ENCODE measurements around the gene CBFA2T3.

Gene CBFA2T3

DNA sequence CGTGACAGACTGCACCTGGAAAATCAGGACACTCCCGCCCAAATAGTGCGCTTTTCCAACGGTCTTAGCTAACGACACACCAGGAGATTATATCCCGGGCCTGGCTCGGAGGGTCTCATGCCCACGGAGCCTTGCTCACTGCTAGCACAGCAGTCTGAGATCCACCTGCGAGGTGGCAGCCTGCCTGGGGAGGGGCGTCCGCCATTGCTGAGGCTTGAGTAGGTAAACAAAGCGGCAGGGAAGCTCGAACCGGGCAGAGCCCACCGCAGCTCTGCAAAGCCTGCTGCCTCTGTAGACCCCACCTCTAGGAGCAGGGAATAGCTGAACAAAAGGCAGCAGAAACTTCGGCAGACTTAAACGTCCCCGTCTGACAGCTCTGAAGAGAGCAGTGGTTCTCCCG is 125.4 kb downstream of the CBFA2T3 start:
- DNase-seq: no peak

DNA sequence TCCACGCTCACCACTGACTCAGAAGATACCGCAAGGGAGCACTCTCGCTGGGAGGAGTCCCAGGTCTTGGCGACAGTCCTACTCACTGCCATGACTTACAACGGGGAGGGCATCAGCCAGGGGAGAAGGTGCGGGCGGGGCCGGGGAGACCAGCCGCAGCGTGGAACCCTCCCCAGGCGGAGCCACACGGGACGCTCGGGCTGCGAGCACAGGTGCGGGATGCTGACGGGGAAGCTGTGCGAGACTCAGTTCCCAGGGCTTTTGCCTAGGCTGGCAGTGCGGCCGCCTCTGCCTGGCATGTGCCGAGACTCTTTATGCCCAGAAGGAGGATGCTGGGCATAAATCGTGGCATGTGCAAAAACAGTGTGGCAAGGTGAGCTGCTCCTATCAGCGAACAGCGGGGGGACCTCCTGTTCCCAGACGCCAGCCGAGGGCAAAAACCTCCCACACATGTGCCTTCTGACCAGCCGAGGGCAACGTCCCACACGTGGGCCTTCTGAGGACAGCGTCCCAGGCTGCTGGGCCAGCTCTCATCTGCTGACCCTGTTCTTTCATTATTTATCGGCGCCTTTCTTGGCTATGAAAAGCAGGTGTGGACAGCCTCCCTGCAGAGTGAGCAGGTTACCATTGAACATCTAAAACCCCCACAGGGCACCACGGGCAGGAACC is 126.3 kb downstream of the CBFA2T3 start:
- DNase-seq: no peak

DNA sequence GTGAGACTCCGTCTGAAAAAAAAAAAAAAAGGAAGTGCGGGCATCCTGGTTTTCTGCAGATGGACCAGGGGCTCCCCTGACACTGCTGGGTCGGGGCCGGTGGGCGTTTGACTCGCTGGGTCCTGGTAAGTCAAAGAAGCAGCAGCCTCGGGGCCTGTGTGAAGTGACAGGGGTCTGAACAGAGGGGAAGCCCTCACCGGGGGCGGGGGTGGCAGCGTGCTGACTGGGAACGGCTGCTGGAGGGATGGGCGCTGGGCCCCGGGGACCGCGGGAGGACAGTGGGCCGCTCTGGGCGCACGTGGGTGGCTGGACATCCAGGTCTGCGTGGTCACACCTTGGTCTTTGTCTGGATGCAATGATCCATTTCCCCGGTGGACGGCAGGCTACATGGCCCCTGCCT is 128.4 kb downstream of the CBFA2T3 start:
- no peak for DNase-seq

DNA sequence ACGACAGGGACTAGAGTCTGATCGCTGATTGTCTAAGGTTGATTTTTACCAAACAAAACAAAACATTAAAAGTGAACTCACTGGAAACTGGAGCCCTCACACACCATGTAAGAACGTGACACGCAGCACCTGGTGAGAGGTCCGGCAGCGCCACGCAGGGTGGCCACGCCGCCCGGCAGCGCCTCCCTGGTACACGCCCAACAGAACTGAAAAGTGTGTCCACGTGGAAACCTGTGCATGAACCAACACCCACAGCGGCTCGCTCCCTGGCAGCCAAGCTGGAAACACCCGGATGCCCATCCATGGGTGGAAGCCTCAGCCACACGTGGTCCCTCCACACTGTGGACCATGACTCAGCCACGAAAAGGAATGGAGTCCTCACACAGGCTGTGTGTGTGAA is 129.4 kb downstream of the CBFA2T3 start:
- no peak for DNase-seq

DNA sequence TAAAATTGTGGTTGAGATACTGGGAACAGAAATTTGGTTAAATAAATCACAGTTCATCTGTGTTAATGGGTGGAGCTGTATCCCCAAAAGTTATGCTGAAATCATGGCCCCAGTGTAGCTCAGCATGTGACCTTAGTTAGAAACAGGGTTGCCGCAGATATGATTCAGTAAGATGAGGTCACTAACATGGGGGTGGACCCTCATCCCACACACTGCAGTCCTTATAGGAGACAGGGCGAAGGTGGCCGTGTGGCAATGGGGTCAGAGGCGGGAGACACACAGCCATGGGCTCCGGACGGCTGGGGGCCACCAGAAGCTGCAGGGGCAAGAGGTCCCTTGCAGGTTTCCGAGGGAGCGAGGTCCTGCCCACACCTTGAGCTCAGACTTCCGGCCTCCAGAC is 130.9 kb downstream of the CBFA2T3 start:
- DNase-seq: no peak

DNA sequence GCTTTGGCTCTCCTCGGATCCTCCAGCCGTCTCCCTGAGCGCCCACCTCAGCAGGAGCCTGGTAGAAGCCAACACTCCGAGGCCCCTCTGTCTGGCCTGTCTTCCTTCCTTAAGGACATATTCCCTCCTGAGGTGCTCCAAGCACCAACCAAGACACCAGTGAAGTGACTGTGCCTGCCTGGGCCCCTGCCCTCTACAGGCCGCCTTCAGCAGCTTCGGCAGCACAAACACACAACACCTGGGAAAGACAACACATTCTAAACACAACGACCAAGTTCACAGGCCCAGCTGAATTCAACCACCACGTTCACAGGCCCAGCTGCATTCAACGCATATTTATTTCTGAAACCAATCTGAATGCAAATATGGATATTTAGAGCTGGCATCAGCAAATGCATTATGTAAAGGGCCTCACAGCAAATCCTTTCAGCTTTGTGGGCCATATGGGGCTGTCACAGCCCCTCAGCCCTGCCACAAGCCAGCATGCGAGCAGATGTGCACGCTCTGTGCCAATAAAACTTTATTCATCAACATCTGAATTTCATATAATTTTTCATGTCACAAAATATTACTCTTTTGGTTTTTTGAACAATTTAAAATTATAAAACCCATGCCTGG is 132.5 kb downstream of the CBFA2T3 start:
- DNase-seq: no peak

DNA sequence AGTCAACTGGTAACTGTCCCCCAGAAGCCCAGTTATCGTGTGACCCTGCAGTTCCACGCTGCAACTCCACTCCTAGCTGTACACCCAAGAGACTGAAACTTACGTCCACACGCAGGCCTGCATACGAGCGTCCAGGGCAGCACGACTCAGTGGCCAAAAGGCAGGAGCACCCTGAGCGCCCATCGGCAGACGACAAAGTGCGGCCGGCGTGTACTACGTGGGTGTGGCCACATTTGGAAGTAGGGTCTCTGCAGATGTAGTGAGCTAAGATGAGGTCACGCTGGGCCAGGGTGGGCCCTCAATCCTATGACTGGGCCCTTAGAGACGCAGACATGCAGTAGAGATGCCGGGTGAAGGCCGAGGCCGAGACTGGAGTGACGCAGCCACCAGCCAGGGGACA is 133.8 kb downstream of the CBFA2T3 start:
- DNase-seq: no peak

DNA sequence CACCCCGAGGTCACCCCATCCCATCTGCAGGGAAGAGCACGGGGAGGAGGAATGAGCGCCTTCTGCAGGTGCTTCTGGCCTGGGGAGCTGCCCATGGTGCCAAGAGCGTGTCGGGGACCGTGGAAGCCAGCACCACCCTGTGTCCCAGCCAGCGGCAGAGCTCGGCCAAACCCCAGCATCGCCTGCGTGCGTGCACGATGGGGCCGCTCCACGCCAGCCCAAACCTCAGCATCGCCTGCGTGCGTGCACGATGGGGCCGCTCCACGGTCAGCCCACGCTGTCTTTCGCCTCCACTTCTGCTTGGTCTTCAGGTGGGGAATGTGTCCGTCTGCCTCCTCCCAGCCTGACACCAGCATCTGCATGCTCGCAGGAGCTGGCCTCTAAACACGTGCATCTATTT is 134.2 kb downstream of the CBFA2T3 start:
- no peak for DNase-seq

DNA sequence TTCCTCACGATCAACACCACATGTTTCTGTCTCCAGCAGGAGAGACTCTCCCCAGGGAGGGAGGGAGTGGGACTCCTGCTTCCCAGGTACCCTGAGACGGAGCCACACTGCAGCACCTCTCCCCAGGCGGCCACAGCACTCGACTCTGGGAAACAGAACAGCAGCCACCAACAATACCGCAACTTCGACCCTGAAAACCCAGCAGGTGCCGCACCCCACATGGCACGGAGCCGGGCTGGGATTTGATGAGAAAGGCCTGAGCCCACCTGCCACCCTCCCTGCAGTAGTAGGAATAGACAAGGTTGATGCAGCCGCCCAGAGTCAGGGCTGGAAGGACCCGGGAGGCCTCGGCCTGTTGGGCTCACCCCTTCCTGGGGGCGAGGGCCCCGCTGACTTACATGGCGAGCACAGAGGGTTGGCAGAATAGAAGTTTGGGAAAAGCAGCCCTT is 134.7 kb downstream of the CBFA2T3 start:
- no peak for DNase-seq

DNA sequence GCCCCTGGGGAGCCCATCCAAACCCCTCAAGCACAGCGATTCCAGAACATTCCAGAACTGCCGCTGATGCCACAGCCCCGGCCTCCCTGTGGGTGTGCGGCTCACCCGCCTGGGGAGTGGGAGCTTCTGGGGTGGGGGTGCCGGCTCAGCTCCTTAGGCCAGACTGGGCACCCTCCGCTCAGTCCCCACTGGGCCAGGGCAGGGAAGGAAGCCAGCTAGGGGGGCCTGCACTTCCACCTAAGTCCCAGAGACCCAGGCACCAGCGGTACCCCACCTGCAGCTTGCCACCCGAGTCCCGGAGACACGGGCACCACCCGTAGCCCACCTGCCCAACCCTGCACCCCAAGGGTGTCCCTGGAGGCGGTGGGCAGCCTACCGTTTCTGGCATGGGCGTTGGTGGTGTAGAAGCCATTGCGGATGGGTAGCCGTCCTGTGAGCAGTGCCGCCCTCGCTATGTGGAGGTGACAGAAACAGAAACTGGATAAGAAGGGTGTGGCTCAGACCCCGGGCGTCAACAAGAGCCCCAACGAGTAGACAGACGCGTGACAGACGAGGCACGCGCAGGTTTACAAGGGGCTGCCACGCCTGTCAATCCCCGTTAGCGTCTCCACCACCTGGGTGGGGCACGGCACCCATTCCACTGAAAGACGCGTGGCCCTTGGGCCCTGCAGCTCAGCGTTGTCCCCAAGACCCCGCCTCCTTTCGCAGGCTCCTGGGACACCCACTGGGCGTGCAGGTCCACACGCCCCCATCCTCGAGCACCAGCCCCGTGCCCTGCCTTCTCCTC is 135.3 kb downstream of the CBFA2T3 start:
- DNase-seq: no peak

DNA sequence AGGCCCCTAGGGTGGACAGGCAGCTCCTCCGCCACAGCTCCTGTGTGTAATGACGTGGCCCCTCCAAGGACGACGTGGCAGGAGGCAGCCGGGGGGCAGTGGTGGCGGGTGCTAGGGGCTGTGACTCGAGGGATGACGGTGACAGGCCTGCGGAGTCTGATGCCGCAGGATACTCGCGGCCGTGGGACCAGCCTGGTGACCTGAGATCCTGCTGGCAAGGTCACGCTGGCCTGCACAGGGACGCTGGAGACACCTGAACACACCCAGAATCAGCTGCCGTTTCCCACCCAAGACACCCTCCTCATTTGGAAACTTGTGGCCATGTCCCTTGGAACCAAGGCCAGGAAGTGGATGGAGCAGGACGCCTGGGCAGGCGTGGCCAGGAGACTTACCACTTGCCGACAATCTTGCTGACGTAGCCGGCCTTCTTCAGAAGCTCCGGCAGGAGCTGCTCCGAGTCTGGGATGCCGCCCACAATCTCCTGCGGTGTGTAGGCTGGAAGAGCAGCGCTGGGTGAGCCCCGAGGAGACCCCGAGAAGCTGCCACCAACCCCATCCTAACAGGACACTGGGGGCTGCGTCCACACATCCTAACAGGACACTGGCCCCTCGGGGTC is 136.3 kb downstream of the CBFA2T3 start:
- DNase-seq: no peak

DNA sequence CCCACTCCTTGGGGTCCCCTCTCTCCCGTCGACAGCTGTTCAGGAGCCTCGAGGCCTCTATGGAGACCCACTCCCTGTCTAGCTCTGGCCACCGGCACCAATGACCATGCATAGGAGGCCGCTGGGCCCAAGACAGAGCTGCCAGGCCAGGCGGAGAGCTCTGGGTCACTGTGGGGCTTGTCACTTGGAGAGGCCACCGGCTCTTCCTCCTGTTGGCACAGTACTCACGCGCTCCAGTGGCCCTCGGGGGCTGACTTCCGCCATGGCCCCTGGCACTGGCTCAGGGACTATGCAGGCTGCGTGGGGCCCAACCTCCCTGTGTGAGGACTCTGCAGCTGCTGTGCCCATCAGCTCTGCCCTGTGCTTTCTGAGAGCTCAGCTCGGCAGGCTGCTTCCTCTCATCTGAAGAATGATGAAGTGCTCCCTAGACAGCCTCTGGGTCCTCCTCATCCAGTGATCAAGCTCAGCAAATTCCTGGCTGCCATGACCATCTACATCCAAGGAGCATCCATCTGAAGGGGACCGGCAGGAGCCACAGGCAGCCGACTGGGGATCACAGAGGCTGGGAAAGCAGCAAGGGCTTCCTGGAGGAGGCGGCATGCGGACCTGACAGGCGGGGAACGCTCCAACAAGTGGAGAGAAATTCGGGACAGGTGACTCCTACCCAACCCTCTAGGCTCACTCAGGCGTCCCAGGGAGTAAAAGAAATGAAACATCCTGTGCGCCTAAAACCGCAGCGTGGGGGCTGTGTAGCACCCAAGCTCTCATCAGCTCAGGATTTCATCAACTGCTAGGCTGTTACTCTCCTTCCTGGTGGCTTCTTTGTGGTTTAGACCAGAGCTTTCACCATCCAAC is 137.0 kb downstream of the CBFA2T3 start:
- no peak for DNase-seq

DNA sequence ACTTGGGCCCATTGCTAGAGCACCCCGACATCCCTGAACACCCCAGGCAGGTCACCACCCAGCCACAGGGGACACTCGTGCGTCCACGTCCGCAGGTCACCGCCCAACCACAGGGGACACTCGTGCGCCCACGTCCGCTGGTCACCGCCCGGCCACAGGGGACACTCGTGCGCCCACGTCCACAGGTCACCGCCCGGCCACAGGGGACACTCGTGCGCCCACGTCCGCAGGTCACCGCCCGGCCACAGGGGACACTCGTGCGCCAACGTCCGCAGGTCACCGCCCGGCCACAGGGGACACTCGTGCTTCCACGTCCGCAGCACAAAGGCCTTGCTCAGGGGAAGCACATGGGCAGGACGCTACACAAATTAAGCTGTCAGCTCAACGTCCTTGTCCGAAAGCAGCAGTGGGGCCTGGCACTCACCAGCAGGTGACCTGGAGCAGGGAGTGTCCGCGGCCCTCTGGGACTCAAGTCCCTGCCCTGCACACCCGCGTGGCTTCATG is 137.9 kb downstream of the CBFA2T3 start:
- DNase-seq: no peak

DNA sequence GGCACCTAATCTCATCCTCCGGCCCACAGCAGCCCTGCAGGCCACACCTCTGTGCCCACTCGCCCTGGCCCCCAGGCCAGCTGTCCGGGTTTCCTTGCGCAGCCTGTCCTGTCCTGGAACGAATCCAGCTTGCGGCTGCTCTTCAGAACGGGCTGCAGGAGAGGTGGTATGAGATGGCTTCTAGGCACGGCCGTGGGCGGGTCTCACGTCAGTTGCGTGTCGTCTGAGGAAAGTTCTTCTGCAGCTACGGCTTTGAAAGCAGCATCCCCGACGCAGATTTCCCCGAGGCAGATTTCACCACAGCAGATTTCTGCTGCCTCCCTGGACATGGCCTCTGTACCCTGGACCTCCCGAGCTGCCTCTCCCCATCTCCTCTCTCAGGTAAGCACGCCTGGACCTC is 138.4 kb downstream of the CBFA2T3 start:
- DNase-seq: no peak

DNA sequence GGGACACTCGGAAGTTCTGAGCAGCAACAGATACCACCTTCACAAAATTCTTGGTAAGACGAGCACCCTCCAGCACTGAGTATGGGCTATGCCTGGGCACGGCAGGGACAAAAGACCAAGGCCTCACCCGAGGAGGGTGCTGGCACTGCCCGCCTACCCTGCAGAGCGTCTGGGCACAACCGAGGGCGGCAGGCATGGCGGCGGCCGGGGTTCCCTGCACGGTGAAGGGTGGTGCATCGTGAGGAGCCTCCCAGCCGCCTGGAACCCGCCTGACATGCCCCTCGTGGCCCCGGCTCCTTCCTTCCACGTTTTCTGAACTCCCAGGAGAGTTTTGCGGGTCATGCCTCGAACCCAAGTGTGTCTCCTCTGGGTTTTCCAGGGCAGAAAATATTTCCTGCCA is 139.2 kb downstream of the CBFA2T3 start:
- DNase-seq: no peak

DNA sequence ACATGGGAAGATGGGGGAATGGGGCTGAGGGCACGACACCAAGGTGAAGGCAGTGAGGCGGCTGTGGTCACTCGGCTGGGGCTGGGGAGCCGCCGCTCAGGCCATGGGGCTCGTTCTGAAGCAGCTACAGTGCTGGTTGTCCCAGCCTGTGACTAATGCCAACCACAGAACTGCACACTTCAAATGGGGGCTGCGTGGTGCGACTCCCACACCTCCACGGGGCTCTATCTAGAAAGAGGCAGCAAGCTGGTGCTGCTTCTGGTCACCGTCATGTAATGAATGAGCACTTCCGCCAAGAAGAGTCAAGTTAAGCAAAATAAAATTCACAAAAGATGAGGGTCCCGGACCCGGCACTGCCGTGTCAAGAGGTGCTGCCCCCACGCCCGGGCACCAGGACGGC is 140.2 kb downstream of the CBFA2T3 start:
- no peak for DNase-seq

DNA sequence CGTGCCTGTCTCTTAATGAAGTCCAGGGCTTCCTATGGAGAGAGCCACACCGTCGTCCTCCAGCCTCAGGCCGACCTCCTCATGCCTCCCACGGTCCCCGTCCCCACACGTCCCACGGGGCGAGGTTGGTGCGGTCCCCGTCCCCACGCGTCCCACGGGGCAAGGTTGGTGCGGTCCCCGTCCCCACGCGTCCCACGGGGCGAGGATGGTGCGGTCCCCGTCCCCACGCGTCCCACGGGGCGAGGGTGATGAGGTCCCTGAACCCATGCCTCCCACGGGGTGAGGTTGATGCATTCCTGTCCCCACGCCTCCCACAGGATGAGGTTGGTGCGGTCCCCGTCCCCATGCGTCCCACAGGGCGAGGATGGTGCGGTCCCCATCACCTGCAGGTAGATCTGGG is 141.2 kb downstream of the CBFA2T3 start:
- DNase-seq: no peak

DNA sequence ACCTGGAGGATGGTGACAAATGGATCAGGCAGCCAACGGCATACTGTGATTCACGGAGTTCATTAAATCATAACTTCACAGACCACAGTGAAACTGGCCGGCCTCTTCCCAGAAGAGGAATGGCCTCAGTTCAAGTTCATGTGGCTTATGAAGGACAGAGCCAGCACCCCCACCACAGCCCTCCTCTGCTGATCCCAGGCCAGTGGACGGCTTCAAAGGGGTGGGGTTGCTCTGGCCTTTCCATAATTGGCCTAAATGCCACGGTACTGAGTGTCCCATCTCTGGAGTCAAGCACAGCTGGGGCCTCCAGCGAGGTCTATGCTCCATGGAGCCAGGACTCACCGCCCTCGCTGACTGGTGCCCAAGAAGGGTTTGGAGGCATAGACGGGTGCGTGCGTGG is 141.6 kb downstream of the CBFA2T3 start:
- no peak for DNase-seq

DNA sequence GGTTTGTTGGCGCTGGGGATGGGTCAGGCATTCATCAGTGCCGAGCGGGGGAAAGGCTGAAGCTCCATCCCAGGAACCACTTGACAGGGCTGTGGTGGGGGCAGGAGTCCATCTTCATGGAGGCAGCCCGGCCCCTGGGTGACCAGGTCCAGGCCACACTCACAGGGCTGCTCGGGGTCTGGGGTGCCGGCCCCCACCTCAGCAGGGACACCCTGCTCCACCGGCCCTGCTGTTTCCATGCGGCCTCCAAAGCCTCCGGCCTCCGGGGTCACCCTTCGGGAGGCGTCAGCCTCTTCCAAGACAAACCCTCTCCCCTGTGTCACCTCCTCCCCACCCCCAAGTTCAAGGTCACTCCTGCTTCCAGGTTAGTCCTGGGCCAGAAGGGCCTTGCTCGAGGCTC is 142.3 kb downstream of the CBFA2T3 start:
- DNase-seq: no peak

DNA sequence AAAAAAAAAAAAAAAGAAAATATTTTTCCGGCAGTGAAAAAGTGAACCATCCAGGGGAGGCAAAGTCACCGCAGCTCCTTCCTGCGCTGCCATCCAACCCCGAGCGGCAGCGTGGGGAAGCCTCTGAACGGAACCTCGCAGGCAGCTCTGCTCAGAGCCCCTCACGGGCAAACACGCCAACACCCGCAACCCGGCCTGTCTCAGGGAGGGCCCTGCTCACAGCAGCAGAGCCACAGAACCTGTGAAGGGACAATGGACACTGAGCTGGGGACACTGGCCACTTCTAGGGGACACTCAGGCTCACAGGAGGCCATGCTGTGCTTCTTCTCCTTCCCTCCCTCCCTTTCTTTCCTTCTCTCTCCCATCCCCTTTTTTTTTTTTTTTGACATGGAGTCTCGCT is 143.9 kb downstream of the CBFA2T3 start:
- DNase-seq: no peak

DNA sequence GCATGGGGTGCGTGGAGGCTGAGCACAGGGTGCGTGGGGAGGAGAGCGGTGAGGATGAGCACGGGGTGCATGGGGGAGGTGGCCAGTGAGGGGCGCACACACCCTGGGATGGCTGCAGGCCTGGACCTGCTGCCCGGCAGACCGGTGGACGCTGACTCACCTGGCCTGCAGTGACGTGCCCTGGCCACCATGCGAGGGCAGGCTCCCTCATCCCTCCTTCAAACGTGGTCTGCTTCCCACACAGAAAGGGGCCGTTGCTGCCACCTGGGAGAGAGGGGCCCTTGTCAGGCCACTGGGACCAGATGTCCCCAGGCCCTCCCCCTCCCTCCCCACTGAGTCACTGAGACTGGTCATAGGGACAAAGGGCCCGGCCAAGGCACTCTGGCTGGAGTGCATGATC is 145.2 kb downstream of the CBFA2T3 start:
- DNase-seq: no peak

DNA sequence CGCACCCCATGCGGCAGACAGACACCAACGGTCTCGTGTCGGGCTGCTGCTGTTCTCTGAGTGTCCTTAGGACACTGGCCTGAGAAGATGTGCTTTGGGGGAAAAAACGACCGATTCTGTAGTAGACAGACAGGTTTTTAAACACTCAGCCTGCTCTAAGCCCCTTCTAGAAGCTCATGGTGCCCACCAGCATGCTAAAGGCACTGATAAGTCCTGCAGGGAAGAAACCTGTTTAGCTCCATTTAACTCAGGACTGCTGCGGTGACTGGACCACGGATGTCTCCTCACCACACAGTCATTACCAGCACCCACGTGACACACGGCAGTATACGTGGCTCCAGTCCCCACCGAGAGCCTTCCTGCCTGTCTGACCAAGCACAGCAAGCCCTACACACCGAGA is 146.2 kb downstream of the CBFA2T3 start:
- DNase-seq: no peak

DNA sequence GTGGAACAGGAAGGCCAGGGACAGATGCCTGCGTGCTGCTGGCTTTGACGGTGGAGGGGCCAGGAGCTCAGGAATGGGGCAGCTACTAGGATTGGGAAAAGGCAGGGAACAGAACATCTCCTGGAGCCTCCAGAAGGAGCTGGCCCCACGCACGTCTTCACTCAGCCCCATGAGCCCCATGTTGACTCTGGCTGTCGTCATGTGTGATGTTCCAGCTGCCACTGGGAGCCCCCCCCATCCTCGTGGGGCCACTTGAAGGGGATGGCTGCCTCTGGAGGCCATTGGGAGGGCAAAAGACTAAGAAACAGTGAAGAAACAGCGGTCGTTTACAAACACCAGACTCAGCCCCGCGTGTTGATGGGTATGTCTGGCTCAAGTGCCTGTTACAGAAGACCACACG is 146.7 kb downstream of the CBFA2T3 start:
- DNase-seq: no peak

Data from midbrain (tissue), 1 donor.